ENCODE results near the gene DUSP3.

DNA sequence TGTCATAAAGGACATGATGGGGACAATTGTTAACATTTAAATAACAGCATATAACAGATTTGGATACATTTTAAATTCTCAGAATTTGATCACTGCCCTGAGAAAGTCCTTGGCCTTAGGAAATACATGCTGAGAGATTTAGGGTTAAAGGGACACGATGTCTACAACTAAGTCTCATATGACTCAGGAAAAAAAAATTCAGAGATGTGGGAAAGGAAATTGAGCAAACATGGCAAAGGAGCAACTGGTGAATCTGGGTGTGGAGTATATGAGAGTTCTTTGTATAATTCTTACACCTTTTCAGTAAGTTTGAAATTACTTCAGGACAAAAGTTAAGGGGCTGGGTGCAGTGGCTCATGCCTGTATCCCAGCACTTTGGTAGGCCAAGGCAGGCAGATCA, 35.9 kb upstream of the DUSP3 start:
- TF ChIP-seq, protein P1, sequence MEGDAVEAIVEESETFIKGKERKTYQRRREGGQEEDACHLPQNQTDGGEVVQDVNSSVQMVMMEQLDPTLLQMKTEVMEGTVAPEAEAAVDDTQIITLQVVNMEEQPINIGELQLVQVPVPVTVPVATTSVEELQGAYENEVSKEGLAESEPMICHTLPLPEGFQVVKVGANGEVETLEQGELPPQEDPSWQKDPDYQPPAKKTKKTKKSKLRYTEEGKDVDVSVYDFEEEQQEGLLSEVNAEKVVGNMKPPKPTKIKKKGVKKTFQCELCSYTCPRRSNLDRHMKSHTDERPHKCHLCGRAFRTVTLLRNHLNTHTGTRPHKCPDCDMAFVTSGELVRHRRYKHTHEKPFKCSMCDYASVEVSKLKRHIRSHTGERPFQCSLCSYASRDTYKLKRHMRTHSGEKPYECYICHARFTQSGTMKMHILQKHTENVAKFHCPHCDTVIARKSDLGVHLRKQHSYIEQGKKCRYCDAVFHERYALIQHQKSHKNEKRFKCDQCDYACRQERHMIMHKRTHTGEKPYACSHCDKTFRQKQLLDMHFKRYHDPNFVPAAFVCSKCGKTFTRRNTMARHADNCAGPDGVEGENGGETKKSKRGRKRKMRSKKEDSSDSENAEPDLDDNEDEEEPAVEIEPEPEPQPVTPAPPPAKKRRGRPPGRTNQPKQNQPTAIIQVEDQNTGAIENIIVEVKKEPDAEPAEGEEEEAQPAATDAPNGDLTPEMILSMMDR (conservative IDR thresholded peaks at IDR 0.05; ENCODE audit: low read length), result no peak
- TF ChIP-seq EZH2phosphoT487 (IDR thresholded peaks at IDR 0.05; ENCODE audit: borderline replicate concordance, low read depth, low read length), result no peak
